Measurements from ENCODE around the gene NPVF. TPM values are rescaled to one million over a fixed set of nuclear protein-coding genes. Genes with fewer than 3 reads are reported as not detected.

The NPVF gene
- total RNA-seq, 2 experiments from 2014 or later: not detected

DNA sequence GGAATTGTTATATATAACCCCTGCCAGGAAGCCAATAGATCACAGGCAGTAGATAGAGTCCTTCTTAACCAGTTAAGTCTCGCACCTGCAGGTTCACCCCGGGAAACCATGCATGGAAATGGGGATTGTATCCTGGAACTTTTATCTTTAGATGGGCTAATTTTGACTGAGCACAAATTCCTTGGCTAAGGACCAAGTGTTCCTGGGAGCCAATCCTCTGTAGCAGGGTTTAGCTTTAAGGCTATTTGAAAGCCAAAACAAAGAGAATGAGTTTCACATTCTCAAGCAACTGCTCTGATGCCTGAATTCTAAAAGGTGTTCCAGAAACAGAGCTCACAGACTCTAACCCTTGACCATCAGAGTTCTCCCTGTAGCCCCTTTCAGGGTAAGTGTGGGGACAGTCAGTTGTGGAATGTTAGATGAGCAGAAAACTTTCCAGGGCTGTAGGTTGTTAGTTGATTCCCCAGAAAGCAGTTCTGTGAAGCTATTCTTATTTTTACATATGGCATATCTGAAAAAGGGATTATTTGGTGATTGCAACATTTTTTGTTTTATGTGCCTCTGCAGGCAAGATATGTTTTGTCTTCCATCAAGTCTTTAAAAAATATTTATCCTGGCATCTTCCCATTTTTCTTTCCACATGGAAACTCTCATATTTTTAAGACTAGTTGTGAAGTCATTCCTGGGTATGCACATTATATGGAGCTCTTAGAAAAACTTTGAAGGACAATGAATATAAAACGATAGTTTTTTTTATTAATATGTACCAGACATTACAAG is 16.2 kb upstream of the NPVF start:
- DNase-seq (no peak), ATAC-seq (no peak)
- no peak overlapping the region for H3K27ac Mint-ChIP-seq
- peaks cover 5% of the 10 kb centered on the region for H3K27me3 Mint-ChIP-seq
- no peak overlapping the region for H3K4me3 Mint-ChIP-seq
- TF ChIP-seq, protein P1, sequence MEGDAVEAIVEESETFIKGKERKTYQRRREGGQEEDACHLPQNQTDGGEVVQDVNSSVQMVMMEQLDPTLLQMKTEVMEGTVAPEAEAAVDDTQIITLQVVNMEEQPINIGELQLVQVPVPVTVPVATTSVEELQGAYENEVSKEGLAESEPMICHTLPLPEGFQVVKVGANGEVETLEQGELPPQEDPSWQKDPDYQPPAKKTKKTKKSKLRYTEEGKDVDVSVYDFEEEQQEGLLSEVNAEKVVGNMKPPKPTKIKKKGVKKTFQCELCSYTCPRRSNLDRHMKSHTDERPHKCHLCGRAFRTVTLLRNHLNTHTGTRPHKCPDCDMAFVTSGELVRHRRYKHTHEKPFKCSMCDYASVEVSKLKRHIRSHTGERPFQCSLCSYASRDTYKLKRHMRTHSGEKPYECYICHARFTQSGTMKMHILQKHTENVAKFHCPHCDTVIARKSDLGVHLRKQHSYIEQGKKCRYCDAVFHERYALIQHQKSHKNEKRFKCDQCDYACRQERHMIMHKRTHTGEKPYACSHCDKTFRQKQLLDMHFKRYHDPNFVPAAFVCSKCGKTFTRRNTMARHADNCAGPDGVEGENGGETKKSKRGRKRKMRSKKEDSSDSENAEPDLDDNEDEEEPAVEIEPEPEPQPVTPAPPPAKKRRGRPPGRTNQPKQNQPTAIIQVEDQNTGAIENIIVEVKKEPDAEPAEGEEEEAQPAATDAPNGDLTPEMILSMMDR (IDR thresholded peaks at IDR 0.05): no peak
- intact Hi-C loops (cut with micrococcal nuclease): no loop called here
- H3K36me3 Mint-ChIP-seq (ENCODE audit: low read depth): no peaks in the 10 kb centered on the region
- ChIA-PET POLR2A (interaction anchor here (0.6 kb wide), 1 partner anchor 90 kb away, joined by 3 read pairs; no protein-coding TSS in a partner anchor), CTCF (interaction anchor here (1.2 to 1.5 kb wide), 3 partner anchors 15 to 320 kb away, joined by 3 to 4 read pairs (median 3); no protein-coding TSS in a partner anchor)
- no peaks in the 10 kb centered on the region for H3K9me3 Mint-ChIP-seq
- no peaks in the 10 kb centered on the region for H3K4me1 Mint-ChIP-seq (ENCODE audit: low read depth)

DNA sequence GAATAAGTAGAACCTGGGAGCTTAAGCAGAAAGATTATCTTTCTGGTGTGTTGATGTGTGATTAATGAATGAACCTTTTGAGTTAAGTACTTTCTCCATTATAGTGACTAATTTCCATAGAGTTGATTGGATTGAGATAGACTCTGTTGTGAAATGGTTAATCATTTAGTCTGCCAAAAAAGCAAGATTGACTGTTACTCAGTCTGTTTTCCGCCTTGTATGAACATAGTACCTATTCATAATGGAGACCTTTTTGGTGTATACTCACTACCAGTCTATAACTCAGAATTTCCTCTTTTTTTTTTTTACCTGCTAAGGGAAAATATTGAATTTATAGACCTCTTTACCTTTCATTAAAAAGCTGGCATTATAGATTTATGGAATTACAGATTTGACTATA is 14.4 kb upstream of the NPVF start:
- ATAC-seq: no peak

DNA sequence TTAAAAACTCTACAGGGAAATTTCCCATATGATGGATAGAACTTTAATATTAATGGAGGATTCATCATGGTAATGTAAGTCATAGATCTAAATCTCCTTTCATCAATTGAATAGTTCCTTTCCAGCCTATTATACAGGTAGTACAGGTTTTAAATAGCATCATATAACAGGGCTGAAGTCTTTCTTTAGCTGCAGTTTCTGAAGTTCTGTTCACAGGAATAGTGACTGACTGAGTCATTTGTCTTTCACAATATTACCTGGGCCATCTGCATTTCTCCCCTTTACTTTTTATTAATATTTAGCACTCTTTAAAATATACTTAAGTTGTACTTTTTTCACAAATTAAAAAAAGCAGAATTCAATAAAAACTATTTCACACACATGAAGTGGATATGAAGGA is 12.6 kb upstream of the NPVF start:
- TF ChIP-seq, protein P1 (IDR thresholded peaks at IDR 0.05): no peak
- Mint-ChIP-seq H3K27me3 (peaks cover 8% of the 10 kb centered on the region), H3K9me3 (no peaks in the 10 kb centered on the region), H3K4me3 (no peak overlapping the region), H3K27ac (no peak overlapping the region), H3K36me3 (ENCODE audit: low read depth) (no peaks in the 10 kb centered on the region), H3K4me1 (ENCODE audit: low read depth) (no peaks in the 10 kb centered on the region)
- CTCF ChIA-PET: no interaction called here
- DNase-seq (no peak), ATAC-seq (no peak)
- POLR2A ChIA-PET: no interaction called here
- intact Hi-C loops (cut with micrococcal nuclease): no loop called here

More for the DNA sequence above, 14.4 kb upstream of the NPVF start:
- TF ChIP-seq, protein P1 (IDR thresholded peaks at IDR 0.05): no peak
- Mint-ChIP-seq H3K9me3 (no peaks in the 10 kb centered on the region), H3K36me3 (ENCODE audit: low read depth) (no peaks in the 10 kb centered on the region), H3K4me3 (no peak overlapping the region), H3K27me3 (peaks cover 9% of the 10 kb centered on the region), H3K4me1 (ENCODE audit: low read depth) (no peaks in the 10 kb centered on the region), H3K27ac (no peak overlapping the region)
- CTCF ChIA-PET: no interaction called here
- intact Hi-C loops (cut with micrococcal nuclease): no loop called here
- POLR2A ChIA-PET: no interaction called here
- DNase-seq: no peak

DNA sequence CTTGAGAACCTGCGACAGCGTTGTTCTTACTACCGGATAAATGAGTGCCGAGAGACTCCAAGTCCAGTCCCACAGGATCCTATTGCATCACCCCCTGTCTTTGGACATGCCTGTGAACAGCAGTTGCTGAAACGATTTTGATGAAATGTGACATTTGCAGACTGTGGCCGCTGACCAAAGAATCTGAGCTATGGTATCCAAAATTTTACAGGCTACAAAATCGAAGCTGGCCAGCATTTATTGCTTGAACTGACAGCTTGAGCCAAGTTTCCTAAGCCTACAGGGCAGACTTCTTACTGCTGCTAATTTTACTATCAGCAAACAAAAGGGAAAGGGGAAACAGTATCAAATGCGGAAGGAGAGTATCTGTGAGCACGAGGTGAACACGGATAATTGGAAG is 12.1 kb upstream of the NPVF start:
- H3K36me3 Mint-ChIP-seq (ENCODE audit: low read depth): no peaks in the 10 kb centered on the region
- ATAC-seq: no peak
- intact Hi-C loops (cut with micrococcal nuclease): no loop called here
- H3K4me3 Mint-ChIP-seq: no peak overlapping the region
- TF ChIP-seq, protein P1 (IDR thresholded peaks at IDR 0.05): no peak
- no peak for DNase-seq
- H3K27me3 Mint-ChIP-seq: peaks cover 8% of the 10 kb centered on the region
- H3K9me3 Mint-ChIP-seq: no peaks in the 10 kb centered on the region
- CTCF ChIA-PET: no interaction called here
- POLR2A ChIA-PET: no interaction called here
- H3K4me1 Mint-ChIP-seq (ENCODE audit: low read depth): no peaks in the 10 kb centered on the region
- no peak overlapping the region for H3K27ac Mint-ChIP-seq

DNA sequence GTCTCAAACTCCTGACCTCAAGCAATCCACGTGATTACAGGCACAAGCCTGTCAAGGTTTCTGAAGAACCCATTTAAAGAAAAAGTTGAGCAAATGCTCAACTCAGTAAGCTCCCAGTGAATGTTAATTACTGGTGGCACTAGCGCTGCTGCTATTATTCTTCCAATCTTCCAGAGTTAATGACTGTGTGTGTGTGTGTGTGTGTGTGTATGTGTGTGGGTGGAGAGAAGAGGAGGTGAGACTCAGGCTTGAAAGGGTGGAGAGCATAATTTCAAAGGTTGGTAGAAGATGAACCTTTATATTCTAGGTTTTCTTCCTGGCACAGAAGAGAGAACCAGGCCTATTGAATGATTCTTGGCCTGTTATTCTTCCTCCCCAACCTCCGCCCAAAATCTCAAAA is 11.6 kb upstream of the NPVF start:
- Mint-ChIP-seq H3K27ac (no peak overlapping the region), H3K36me3 (ENCODE audit: low read depth) (no peaks in the 10 kb centered on the region), H3K9me3 (no peaks in the 10 kb centered on the region), H3K4me1 (ENCODE audit: low read depth) (no peaks in the 10 kb centered on the region), H3K4me3 (no peak overlapping the region), H3K27me3 (peaks cover 8% of the 10 kb centered on the region)
- POLR2A ChIA-PET: no interaction called here
- intact Hi-C loops (cut with micrococcal nuclease): no loop called here
- CTCF ChIA-PET: no interaction called here
- DNase-seq (no peak), ATAC-seq (no peak)
- TF ChIP-seq, protein P1 (IDR thresholded peaks at IDR 0.05): no peak

Measured in activated CD8-positive, alpha-beta T cell treated with anti-CD3 and anti-CD28 coated beads for 36 hours (primary cell).